Measurements from ENCODE around the gene C20orf96.
"Not testable (repeated sequence)": the region's sequence is repeated elsewhere in the genome, so short reads cannot be mapped to it uniquely, and the experiment has no call there.

Gene C20orf96

DNA sequence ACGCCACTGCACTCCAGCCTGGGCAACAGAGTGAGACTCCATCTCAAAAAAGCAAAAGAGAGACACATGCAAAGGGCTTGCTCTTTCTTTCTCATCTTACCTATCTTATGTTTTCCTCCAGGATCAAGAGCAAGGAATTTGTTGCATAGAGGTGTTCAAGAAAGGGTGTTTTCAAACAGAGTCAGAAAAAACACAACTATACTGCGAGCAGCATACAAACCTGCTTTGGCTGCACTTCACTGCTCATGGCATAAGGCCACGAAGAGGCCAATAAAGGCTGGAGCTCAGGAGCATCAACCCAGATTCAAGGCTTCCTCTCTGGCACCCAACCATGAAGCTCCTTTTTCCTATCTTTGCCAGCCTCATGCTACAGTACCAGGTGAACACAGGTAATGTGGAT is 63.6 kb downstream of the C20orf96 start, which contains the start of gene DEFB129:
Gene DEFB129, plus strand, starts transcription at position 301 of the 400 bp plus-strand sequence. Its CDS starts 31 bp downstream, at position 332.
- DNase-seq: no peak

DNA sequence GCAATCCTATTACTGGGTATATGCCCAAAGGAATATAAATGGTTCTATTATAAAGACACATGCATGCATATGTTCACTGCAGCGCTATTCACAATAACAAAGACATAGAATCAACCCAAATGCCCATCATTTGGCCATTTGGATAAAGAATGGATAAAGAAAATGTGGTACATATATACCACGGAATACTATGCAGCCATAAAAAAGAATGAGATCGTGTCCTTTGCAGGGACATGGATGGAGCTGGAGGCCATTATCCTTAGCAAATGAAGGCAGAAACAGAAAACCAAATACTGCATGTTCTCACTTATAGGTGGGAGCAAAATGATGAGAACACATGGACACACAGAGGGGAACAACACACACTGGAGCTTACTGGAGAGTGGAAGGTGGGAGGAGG is 64.7 kb downstream of the C20orf96 start:
- DNase-seq: not testable (repeated sequence)

DNA sequence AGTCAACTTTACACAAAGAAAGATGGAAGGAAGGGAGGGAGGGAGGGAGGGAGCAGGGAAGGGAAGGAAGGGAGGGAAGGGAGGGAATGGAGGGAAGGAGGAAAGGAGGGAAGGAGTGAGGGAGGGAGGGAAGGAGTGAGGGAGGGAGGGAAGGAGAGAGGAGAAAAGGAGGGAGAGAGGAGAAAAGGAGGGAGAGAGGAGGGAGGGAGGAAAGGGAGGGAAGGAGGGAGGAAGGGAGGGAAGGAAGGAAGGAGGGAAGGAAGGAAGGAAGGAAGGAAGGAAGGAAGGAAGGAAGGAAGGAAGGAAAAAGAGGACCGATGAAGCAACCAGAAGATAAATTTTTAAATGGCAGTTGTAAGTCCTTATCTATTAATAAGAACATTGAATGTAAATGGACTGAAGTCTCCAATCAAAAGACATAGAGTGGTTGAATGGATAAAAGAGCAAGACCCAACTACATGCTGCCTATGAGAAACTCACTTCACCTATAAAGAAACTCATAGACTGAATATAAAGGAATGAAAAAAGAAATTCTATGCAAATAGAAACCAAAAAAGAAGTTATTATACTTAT is 69.2 kb downstream of the C20orf96 start:
- DNase-seq: no peak

Measured in inflammatory macrophage (primary cell).